Mammary epithelial cell (primary cell): ENCODE measurements around the gene ERC1.

Source experiments
- CTCF ChIP-seq, 2 donors: IDR thresholded peaks in 1 of 2; conservative IDR thresholded peaks in 1 of 2; 2 replicates each; pipeline ENCODE4 v1.5.1; 2011 to 2012; ENCODE audit warnings: inconsistent platforms in 2 of 2, low read length in 2 of 2, mild to moderate bottlenecking in 2 of 2, control low read depth in 1 of 2, low read depth in 1 of 2; ENCODE audit not compliant: insufficient read depth in 1 of 2; ENCODE audit errors: extremely low read depth in 1 of 2
- EZH2 ChIP-seq: IDR thresholded peaks from 2 replicates; pipeline ENCODE4 v1.6.1; 2012; ENCODE audit warnings: low read length, inconsistent platforms, borderline replicate concordance

GRCh38 chr12:1373901-1374735 lies 383.1 kb downstream of the ERC1 start:
- no peak for TF ChIP-seq EZH2
- no peak for TF ChIP-seq CTCF (conservative IDR thresholded peaks at IDR 0.05 in 1 of 2, IDR thresholded peaks at IDR 0.05 in 1 of 2; ENCODE audit: extremely low read depth in 1 of 2, insufficient read depth in 1 of 2, low read depth in 1 of 2, low read length in 2 of 2)
